NCI-H345 treated with DMSO at 0.1 percent for 48 hours (cell line): ENCODE data around the gene RAB3D.
"Not testable (repeated sequence)": the region's sequence is repeated elsewhere in the genome, so short reads cannot be mapped to it uniquely, and the experiment has no call there.

Experiments
- DNase-seq: peaks from one replicate; lab custom pipeline; 2025; ENCODE audit not compliant: unreplicated experiment; lab: John Stamatoyannopoulos, UW

RAB3D gene

GRCh38 chr19:11339254-11340098 lies at the start of gene RAB3D:
TSS of gene RAB3D (minus strand) at chr19:11339657. CDS start at chr19:11337399, 2,258 bp downstream.
- no peak for DNase-seq

GRCh38 chr19:11387162-11388034 lies 47.9 kb upstream of the RAB3D start:
- no peak for DNase-seq

- DNase-seq, result no peak
These were observed 45.3 kb upstream of the RAB3D start for GRCh38 chr19:11384778-11385129.

GRCh38 chr19:11383706-11384048 lies 44.2 kb upstream of the RAB3D start:
- no peak for DNase-seq

DNA sequence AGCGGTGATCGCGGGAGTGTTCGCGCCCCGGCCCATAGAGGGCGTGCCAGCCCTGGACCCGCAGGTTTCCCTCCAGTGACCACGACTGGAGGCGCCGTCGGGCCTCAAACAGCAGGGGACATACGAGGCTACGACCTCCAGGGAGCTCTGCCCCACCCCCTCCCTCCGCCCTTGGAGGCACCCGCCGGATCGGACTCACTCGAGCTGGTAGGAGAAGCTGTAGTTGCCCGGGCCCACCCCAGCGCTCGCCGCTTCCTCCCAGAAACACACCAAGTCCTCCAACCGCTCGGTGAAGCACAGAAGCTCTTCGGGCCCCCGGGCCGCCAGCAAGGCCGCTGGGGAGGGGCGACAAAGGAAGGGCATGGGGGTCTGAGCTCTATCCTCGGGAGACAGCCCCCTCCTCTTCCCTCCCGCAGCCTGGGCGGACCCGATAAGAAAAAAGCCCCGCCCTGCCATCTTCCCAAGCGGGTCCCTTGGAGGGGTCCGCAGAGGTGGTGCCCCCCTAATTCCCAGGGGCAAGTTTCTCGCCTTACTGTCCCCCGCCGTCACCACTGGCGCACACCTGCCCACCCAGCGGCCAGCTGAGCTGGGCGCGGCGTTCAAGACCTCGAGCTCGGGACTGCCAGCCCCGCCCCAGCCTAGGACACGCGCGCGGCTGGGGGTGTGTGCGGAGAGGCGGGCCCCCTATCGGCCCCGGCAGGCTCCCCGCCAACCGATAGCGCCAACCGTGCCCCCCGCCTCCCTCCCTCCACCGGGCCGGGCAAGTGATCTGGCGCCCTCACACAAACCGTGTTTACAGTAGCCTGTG lies 43.6 kb upstream of the RAB3D start:
- DNase-seq, result no peak

- DNase-seq, result peak; percentile 64
These were observed 41.4 kb upstream of the RAB3D start for GRCh38 chr19:11380653-11381537.

DNA sequence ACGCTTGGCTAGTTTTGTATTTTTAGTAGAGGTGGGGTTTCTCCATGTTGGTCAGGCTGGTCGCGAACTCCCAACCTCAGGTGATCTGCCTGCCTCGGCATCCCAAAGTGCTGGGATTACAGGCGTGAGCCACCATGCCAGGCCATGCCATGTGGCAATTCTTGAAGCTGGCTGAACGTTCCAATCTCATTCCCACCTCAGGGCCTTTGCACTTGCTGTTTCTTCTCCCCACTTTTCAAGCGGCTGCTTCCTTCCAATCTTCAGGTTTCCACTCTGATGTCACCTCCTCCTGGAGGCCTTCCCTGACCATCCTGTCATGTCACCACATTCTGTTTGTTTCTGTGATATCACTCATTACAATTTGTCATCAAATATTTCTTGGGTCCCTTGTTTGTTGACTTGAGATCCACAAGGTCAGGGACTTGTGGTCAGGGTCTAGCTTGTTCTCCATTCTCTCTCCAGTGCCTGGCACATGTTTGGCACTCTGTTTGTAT lies 40.4 kb upstream of the RAB3D start:
- no peak for DNase-seq

- DNase-seq, result not testable (repeated sequence)
These were observed 39.9 kb upstream of the RAB3D start for GRCh38 chr19:11379269-11379845.

GRCh38 chr19:11378319-11379189 lies 39.1 kb upstream of the RAB3D start:
- no peak for DNase-seq

- DNase-seq, result no peak
These were observed 38.3 kb upstream of the RAB3D start for GRCh38 chr19:11377756-11378155.

GRCh38 chr19:11377237-11377636 lies 37.8 kb upstream of the RAB3D start:
- DNase-seq, result no peak

GRCh38 chr19:11375143-11375948 lies 35.9 kb upstream of the RAB3D start:
- DNase-seq, result no peak

DNA sequence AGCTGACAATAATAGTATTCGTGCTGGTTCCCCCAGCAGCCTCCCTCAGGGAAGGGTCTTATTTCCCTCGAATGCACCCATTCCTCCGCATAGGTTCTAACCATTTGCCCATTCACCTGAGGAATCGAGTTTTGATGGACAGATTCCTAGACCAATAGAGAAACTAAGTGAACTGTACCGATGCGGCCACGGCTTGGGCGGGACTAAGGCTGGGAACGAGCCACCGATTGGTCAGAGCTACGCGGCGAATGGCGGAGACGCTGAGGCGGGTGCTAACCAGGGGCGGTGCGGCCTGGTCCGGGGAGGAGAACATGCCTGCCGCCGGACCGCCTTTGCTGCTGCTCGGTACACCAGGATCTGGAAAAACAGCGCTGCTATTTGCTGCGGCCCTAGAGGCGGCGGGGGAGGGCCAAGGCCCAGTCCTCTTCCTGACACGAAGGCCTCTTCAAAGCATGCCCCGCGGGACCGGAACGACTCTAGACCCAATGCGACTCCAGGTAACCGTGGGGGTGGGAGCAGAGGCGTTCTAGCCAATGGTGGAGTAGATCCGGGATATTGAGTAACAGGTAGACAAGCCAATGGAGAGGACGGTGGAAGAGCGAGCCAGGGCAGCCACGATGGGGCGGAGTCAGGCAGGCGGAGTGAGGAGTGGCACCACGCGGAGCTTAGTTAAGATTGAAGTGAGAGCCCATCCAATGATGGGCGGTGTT lies 35.1 kb upstream of the RAB3D start, which contains the start of gene SWSAP1:
SWSAP1 (plus strand) TSS at position 234 of the 710 bp plus-strand sequence; CDS start at position 249, 15 bp downstream.
- DNase-seq, result peak; percentile 83

DNA sequence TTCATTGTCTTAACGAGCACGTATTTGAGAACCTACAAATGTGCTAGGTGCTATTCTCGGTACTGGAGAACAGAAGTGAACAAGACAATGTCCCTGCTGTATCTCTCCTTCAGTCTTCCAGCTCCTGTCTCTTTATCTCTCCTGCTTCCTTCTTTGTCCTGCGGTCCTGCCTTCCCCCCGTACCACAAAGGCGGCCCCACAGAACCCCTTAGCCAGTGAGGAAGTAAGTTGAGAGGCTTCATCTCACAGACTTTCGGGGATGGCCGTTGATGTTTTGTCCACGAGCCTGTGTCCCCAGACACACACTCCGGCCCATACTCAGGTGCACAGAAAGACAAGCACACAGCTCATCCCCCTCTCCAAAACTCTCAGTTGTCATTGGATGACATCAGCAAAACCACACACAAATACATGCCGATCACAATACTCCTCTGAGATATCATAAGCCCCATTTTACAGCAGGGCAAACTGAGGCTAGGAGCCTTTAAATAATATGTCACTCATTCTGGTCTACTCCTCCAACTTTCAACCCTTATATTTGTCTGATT lies 34.5 kb upstream of the RAB3D start:
- no peak for DNase-seq

- DNase-seq, result no peak
These were observed 33.9 kb upstream of the RAB3D start for GRCh38 chr19:11373166-11373884.

DNA sequence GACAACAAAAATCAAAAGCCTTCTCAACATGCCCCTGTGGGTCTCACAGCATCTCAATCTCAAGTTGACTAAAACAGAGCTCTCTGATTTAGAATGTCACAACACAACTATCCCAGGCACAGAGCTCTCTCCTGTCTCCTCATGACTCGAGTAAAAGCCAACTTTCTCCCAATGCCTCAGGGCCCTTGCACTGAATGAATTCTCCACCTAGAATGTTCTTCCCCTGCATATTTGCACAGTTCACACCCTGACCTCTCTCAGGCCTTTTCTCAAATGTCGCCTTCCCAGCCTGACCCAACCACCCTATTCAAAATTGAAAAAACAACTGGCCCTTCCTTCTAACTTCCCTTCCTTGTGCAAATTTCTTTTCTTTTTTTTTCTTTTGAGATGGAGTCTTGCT lies 31.3 kb upstream of the RAB3D start:
- DNase-seq, result no peak
